RWPE1 (cell line): ENCODE data around the gene DOCK3.

Experiments used
- CTCF ChIA-PET: fragments of 350-600 bp; sonication (Branson Sonifier 250); formaldehyde crosslinking; extraction: SDS; loops from one replicate; lab custom pipeline; 2021; lab: Yijun Ruan, JAX
- POLR2A ChIA-PET: fragments of 400-600 bp; formaldehyde crosslinking; extraction: SDS; loops from one replicate; lab custom pipeline; 2020; ENCODE audit warnings: antibody characterized with exemption; ENCODE audit not compliant: low non-redundant PET; lab: Yijun Ruan, JAX
- DNase-seq: peaks from one replicate; pipeline ENCODE4 v3.0.0; 2012; ENCODE audit warnings: low spot score
- H3K27ac ChIP-seq: fragments of 450-650 bp; 2 replicates; pipeline ENCODE4 v1.5.1; 2017
- CTCF ChIP-seq: fragments of 450-650 bp; conservative IDR thresholded peaks from 2 replicates; pipeline ENCODE4 v1.5.1; 2017; ENCODE audit warnings: low read depth, mild to moderate bottlenecking

The DOCK3 gene

GRCh38 chr3:51340989-51341636 is 666.4 kb downstream of the DOCK3 start:
- TF ChIP-seq CTCF = no peak
- DNase-seq = no peak
- POLR2A ChIA-PET = no interaction called here
- CTCF ChIA-PET = no interaction called here
- peak overlapping the region; percentile 82 for H3K27ac ChIP-seq

- TF ChIP-seq CTCF = no peak
- ChIA-PET CTCF (no interaction called here), POLR2A (no interaction called here)
- no peak for DNase-seq
- peak overlapping the region; percentile 57 for H3K27ac ChIP-seq
Observed at GRCh38 chr3:51343918-51344687, 669.4 kb downstream of the DOCK3 start.

GRCh38 chr3:51350751-51351150 is 676.0 kb downstream of the DOCK3 start:
- CTCF ChIA-PET = no interaction called here
- DNase-seq = no peak
- POLR2A ChIA-PET = no interaction called here
- no peak for TF ChIP-seq CTCF
- no peak overlapping the region for H3K27ac ChIP-seq

GRCh38 chr3:51353131-51353530 is 678.4 kb downstream of the DOCK3 start:
- POLR2A ChIA-PET = no interaction called here
- TF ChIP-seq CTCF = no peak
- H3K27ac ChIP-seq = no peak overlapping the region
- DNase-seq = no peak
- CTCF ChIA-PET = interaction anchor here (0.6 to 0.7 kb wide), 2 partner anchors 33 to 988 kb away, joined by 3 read pairs; no protein-coding TSS in a partner anchor

GRCh38 chr3:51353691-51354090 is 679.0 kb downstream of the DOCK3 start:
- no peak for TF ChIP-seq CTCF
- no peak for DNase-seq
- ChIA-PET CTCF (interaction anchor here (0.6 kb wide), 1 partner anchor 34 kb away, joined by 3 read pairs; no protein-coding TSS in a partner anchor), POLR2A (no interaction called here)
- no peak overlapping the region for H3K27ac ChIP-seq

GRCh38 chr3:51354172-51354571 is 679.4 kb downstream of the DOCK3 start:
- no peak for TF ChIP-seq CTCF
- no peak for DNase-seq
- H3K27ac ChIP-seq = no peak overlapping the region
- CTCF ChIA-PET = no interaction called here
- POLR2A ChIA-PET = no interaction called here
